Coronary artery (tissue), 2 donors: Measurements from ENCODE around the gene LCP1.

ENCODE experiments used
- DNase-seq: peaks from one replicate; pipeline ENCODE4 v3.0.0-alpha.2; 2017; ENCODE audit warnings: low spot score
- H3K27ac ChIP-seq, 2 donors: fragments of 200-600 bp; sonication (generic); one replicate each; pipeline ENCODE4 v1.5.1; 2016 to 2019
- H3K4me3 ChIP-seq: fragments of 200-600 bp; sonication (generic); 2 replicates; pipeline ENCODE4 v1.5.1; 2016; ENCODE audit warnings: mild to moderate bottlenecking, moderate library complexity
- CTCF ChIP-seq: fragments of 200-600 bp; sonication (generic); IDR thresholded peaks from one replicate; pipeline ENCODE4 v1.5.1; 2019; ENCODE audit warnings: antibody characterized with exemption

LCP1 gene

GRCh38 chr13:46116653-46117502 is 65.1 kb downstream of the LCP1 start:
- no peak for TF ChIP-seq CTCF
- Histone ChIP-seq H3K4me3 (no peak overlapping the region), H3K27ac (no peak overlapping the region)
- no peak for DNase-seq

DNA sequence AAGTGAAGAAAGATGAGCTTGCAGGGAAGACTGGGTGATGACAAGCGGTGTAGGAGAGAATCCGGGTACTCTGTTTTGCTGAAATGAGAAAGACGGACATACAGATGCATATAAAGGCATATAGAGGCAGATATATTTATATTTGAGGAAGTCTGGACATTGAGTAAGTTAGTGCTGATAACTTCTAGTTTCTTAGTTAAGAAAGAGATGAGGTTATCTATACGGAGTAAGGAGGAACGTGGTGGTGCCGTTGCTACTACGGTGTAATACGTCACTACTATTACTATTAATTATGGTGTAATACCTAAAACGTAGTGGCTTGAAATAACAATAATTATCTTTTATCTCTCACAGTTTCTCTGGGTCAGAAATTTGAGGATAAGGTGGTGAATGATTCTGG is 67.4 kb downstream of the LCP1 start:
- no peak for TF ChIP-seq CTCF
- H3K4me3 ChIP-seq = no peak overlapping the region
- no peak for DNase-seq

GRCh38 chr13:46113596-46113995 is 68.4 kb downstream of the LCP1 start:
- Histone ChIP-seq H3K4me3 (no peak overlapping the region), H3K27ac (no peak overlapping the region)
- no peak for TF ChIP-seq CTCF
- no peak for DNase-seq

More for the DNA sequence above, 67.4 kb downstream of the LCP1 start:
- H3K27ac ChIP-seq = no peak overlapping the region

- no peak overlapping the region for H3K27ac ChIP-seq
- DNase-seq = no peak
- TF ChIP-seq CTCF = no peak
- H3K4me3 ChIP-seq = no peak overlapping the region
These were observed 70.8 kb downstream of the LCP1 start for GRCh38 chr13:46111151-46111550.

DNA sequence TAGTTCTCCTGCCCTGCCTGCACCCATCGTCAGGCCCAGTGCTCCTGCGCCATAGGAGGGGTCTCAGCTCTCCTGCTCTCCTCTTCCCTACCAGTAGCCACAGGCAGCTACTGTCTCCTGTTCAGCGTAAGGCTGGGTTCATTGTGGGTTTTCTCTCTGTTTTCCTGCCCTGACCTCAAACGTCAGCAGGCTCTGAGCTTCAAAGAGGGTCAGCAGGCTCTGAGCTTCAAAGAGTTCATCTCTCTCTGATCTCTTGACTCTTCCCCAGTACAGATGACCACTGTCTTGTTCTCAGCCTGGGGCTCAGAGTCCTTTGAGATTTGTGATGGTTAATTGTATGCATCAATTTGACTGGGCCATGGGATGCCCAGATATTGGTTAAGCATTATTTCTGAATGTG is 72.5 kb downstream of the LCP1 start:
- no peak for TF ChIP-seq CTCF
- no peak for DNase-seq
- H3K27ac ChIP-seq = no peak overlapping the region
- H3K4me3 ChIP-seq = no peak overlapping the region

- no peak overlapping the region for H3K27ac ChIP-seq
- no peak overlapping the region for H3K4me3 ChIP-seq
- no peak for TF ChIP-seq CTCF
- DNase-seq = no peak
These were observed 75.1 kb downstream of the LCP1 start for GRCh38 chr13:46106839-46107371.

DNA sequence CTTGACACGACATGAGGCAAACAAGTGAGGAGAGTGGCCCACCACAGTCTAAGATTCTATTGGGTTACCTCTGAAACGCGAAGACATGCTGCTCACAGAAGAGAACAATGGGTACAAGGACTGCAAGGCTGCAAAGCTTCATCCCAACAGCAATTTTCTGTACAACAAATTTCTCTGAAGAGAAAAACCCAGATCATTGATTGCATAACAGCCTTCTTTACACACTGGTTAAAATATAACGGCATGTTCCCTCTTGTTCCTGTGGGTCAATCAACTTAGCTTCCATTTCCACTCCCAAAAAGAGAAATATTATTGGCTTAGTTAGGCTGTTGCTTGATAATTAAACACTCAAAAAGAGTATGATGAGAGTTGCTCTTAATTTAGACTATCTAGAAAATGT is 77.1 kb downstream of the LCP1 start, which contains the start of gene CPB2:
TSS of gene CPB2 (minus strand) at position 166 of the 400 bp plus-strand sequence. CDS start at position 142, 24 bp downstream.
- Histone ChIP-seq H3K4me3 (no peak within 1 kb of the TSS), H3K27ac (no peak within 1 kb of the TSS)
- no peak for TF ChIP-seq CTCF
- DNase-seq = no peak
